CMK (cell line): Measurements from ENCODE around the gene GPC4.
A peak's percentile ranks its signal among the peaks of the same experiment; 100 is the strongest.
"Not testable (repeated sequence)": the region's sequence is repeated elsewhere in the genome, so short reads cannot be mapped to it uniquely, and the experiment has no call there.

Experiments used
- DNase-seq: peaks from one replicate; pipeline ENCODE4 v3.0.0-alpha.2; 2010; ENCODE audit warnings: low read depth

GPC4 gene

GRCh38 chrX:133365871-133366611 lies 49.2 kb downstream of the GPC4 start:
- no peak for DNase-seq

GRCh38 chrX:133364865-133365264 lies 50.4 kb downstream of the GPC4 start:
- DNase-seq, result no peak

- DNase-seq, result no peak
Observed at GRCh38 chrX:133364196-133364595, 51.1 kb downstream of the GPC4 start.

- no peak for DNase-seq
Observed at GRCh38 chrX:133362538-133362937, 52.8 kb downstream of the GPC4 start.

- no peak for DNase-seq
Observed at GRCh38 chrX:133359466-133359865, 55.8 kb downstream of the GPC4 start.

GRCh38 chrX:133353233-133353632 lies 62.1 kb downstream of the GPC4 start:
- DNase-seq, result no peak

GRCh38 chrX:133350751-133351150 lies 64.5 kb downstream of the GPC4 start:
- no peak for DNase-seq

- DNase-seq, result no peak
Observed at GRCh38 chrX:133346026-133346425, 69.3 kb downstream of the GPC4 start.

GRCh38 chrX:133339566-133339965 lies 75.7 kb downstream of the GPC4 start:
- no peak for DNase-seq

GRCh38 chrX:133337250-133337649 lies 78.0 kb downstream of the GPC4 start:
- DNase-seq, result no peak

- peak; percentile 9 for DNase-seq
Observed at GRCh38 chrX:133335027-133335426, 80.3 kb downstream of the GPC4 start.

GRCh38 chrX:133333154-133333750 lies 82.0 kb downstream of the GPC4 start:
- no peak for DNase-seq

- no peak for DNase-seq
Observed at GRCh38 chrX:133332737-133333136, 82.6 kb downstream of the GPC4 start.

- no peak for DNase-seq
Observed at GRCh38 chrX:133330956-133331355, 84.3 kb downstream of the GPC4 start.

GRCh38 chrX:133325422-133325821 lies 89.9 kb downstream of the GPC4 start:
- no peak for DNase-seq

GRCh38 chrX:133323431-133323830 lies 91.9 kb downstream of the GPC4 start:
- no peak for DNase-seq

GRCh38 chrX:133322269-133322668 lies 93.0 kb downstream of the GPC4 start:
- not testable (repeated sequence) for DNase-seq

- DNase-seq, result no peak
Observed at GRCh38 chrX:133321451-133321850, 93.8 kb downstream of the GPC4 start.

- no peak for DNase-seq
Observed at GRCh38 chrX:133314281-133314680, 101.0 kb downstream of the GPC4 start.

GRCh38 chrX:133308499-133308897 lies 106.8 kb downstream of the GPC4 start:
- no peak for DNase-seq

GRCh38 chrX:133307637-133308498 lies 107.4 kb downstream of the GPC4 start:
- DNase-seq, result peak; percentile 51

GRCh38 chrX:133307094-133307493 lies 108.2 kb downstream of the GPC4 start:
- no peak for DNase-seq

GRCh38 chrX:133306316-133306715 lies 109.0 kb downstream of the GPC4 start:
- DNase-seq, result no peak
